D721Med (cell line): Measurements from ENCODE around the gene ATP1A4.

Source experiments
- DNase-seq: peaks from one replicate; pipeline ENCODE4 v3.0.0; 2011; ENCODE audit warnings: low spot score; ENCODE audit not compliant: insufficient read length
- FAIRE-seq: peaks from 2 replicates; lab custom pipeline; 2011; peaks lifted over from hg19 to GRCh38; lab: Jason Lieb, UNC
- TF ChIP-seq, protein P1 (sequence below): IDR thresholded peaks from 2 replicates; pipeline ENCODE4 v1.5.1; 2012; ENCODE audit warnings: mild to moderate bottlenecking, control low read depth; ENCODE audit not compliant: insufficient read depth; ENCODE audit errors: missing control alignments

ATP1A4 gene

DNA sequence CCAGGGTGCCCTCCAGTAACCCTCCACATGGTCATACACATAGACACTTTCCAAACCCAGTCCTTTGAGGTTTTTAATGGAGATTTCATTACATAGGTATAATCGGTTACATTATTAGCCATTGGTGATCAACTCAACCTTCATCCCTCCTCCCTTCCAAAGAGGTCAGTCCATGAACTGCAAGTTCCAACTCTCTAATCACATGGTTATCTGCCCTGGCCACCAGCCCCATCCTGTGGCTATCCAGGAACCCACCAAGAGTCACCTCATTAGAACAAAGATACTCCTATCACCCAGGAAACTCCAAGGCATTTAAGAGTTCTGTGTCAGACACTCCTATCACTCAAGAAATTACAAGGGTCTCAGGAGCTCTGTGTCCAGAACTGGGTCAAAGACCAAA is 12.2 kb downstream of the ATP1A4 start:
- FAIRE-seq (no peak), DNase-seq (no peak)
- TF ChIP-seq, protein P1, sequence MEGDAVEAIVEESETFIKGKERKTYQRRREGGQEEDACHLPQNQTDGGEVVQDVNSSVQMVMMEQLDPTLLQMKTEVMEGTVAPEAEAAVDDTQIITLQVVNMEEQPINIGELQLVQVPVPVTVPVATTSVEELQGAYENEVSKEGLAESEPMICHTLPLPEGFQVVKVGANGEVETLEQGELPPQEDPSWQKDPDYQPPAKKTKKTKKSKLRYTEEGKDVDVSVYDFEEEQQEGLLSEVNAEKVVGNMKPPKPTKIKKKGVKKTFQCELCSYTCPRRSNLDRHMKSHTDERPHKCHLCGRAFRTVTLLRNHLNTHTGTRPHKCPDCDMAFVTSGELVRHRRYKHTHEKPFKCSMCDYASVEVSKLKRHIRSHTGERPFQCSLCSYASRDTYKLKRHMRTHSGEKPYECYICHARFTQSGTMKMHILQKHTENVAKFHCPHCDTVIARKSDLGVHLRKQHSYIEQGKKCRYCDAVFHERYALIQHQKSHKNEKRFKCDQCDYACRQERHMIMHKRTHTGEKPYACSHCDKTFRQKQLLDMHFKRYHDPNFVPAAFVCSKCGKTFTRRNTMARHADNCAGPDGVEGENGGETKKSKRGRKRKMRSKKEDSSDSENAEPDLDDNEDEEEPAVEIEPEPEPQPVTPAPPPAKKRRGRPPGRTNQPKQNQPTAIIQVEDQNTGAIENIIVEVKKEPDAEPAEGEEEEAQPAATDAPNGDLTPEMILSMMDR = no peak

GRCh38 chr1:160164121-160164520 is 12.7 kb downstream of the ATP1A4 start:
- no peak for DNase-seq
- no peak for FAIRE-seq
- TF ChIP-seq, protein P1 = no peak

DNA sequence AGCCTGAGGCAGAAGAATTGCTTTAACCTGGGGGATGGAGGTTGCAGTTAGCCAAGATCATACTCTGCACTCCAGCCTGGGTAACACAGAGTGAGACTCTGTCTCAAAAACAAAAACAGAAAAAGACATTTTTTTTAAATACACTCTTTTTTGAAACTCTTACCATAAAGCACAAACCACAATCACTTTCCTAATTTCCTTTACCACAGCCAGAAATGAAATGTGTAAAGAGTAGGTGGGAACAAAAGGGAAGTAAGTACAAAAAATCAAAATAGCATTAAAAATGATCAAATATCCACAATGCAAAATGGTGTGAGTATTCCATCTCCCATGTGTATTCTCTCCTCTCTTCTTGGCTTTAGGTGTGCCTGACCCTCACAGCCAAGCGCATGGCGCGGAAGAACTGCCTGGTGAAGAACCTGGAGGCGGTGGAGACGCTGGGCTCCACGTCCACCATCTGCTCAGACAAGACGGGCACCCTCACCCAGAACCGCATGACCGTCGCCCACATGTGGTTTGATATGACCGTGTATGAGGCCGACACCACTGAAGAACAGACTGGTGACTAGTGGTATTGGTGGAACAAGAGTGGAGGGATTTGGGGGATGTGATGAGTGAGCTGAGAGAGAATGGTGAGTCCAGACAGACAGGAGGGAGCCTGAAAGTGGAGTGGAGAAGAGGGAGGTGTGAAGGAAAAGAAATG is 14.9 kb downstream of the ATP1A4 start:
- TF ChIP-seq, protein P1 = no peak
- FAIRE-seq (no peak), DNase-seq (no peak)

GRCh38 chr1:160167056-160167455 is 15.7 kb downstream of the ATP1A4 start:
- TF ChIP-seq, protein P1 = no peak
- DNase-seq = no peak
- no peak for FAIRE-seq

- FAIRE-seq (no peak), DNase-seq (no peak)
These were observed 16.2 kb downstream of the ATP1A4 start for GRCh38 chr1:160167580-160167979.

GRCh38 chr1:160168016-160168415 is 16.6 kb downstream of the ATP1A4 start:
- FAIRE-seq (no peak), DNase-seq (no peak)
- TF ChIP-seq, protein P1 = no peak

More at GRCh38 chr1:160167580-160167979, 16.2 kb downstream of the ATP1A4 start:
- TF ChIP-seq, protein P1 = no peak
